NCI-H2081 treated with DMSO at 0.1 percent for 48 hours (cell line): ENCODE data around the gene HIVEP3.
A peak's percentile ranks its signal among the peaks of the same experiment; 100 is the strongest.

Experiments used
- DNase-seq: peaks from one replicate; lab custom pipeline; 2025; lab: John Stamatoyannopoulos, UW

The HIVEP3 gene

GRCh38 chr1:41813226-41813625 is 105.5 kb downstream of the HIVEP3 start:
- no peak for DNase-seq

- no peak for DNase-seq
These were observed 106.3 kb downstream of the HIVEP3 start for GRCh38 chr1:41812453-41812852.

- peak; percentile 68 for DNase-seq
These were observed 106.7 kb downstream of the HIVEP3 start for GRCh38 chr1:41812051-41812450.

DNA sequence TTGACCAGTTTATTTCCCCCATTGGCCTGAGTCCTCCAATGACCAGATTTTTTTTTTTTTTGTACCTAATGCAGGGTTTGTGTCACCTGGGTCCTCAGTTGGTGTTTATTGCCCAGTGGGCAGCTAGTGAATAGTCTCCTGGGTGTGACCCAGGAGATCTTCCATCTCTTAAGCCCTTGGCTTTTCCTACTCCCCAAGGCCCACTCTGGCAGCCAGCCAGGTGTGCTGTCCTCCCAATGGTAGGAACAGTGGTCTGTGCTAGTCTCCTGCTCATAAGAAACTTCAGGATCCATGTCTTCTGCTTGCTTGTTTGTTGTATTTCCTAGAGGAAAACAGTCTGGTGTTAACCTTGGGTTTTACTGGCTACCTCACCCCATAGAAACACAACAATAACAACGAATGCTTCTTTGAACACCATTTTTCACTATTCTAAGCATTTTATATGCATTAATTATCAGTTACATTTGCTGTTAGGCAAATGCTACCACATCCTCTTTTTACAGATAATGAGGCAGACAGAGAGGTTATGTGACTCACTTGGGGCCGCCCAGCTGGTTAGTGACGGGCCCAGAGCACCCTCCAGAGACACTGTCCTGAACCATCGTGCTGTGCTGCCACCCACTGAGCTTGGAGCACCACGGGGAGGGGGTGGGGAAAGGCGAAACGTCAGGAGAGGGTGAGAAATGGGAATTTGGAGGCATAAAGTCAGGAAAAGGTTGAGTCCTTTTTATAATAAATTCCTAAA is 107.5 kb downstream of the HIVEP3 start:
- no peak for DNase-seq

DNA sequence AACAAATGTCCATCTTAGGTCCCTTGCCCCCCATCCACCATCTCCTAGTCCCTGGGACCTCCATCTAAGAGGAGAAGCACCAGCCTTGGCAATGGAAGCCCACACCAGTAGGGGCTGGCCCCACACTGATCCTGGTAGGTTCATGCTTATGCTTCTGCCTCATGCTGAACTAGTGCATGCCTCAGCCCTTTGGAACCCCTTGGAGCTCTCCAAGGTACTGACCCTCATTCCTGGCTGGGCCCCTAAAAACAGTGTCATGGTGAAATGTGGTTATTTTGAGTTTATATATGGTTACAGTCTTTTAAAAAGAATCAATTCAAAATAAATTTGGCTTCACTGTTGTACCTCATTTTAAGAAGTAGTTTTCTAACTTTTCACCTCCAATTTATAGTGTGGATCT is 108.3 kb downstream of the HIVEP3 start:
- DNase-seq = no peak

GRCh38 chr1:41809692-41810091 is 109.0 kb downstream of the HIVEP3 start:
- DNase-seq = no peak

GRCh38 chr1:41807390-41807789 is 111.3 kb downstream of the HIVEP3 start:
- DNase-seq = no peak

DNA sequence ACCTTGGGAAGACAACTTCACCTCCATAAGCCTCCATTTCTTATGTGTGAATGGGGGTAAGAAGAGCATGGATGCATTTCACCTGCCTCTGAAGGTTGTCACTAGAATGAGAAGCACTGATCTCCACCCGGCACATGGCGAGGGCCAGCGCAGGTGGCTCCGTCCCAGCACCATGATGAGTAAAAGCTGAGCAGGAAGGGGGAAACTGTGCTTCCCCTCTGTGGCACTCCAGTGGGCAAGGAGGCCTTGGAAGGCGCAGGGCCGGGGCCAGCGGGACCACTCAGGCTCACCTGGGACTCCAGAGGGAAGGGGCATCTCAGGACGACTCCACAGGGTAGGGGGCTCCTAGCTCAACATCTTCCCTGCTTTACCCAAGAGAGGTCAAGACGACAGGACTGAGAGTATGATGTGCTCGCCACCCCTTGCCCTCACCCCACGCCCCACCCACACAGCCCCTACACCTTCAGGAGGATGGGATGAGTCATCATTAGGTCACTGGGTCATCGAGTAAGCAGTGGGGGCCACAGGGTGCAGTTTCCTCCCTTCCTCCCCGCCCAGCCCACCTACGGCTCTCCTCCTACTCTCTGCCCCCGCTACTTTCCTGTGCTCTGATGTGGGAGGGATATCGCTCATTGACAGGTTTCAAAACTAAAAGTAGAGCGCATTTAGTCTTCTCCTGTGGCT is 112.1 kb downstream of the HIVEP3 start:
- no peak for DNase-seq

DNA sequence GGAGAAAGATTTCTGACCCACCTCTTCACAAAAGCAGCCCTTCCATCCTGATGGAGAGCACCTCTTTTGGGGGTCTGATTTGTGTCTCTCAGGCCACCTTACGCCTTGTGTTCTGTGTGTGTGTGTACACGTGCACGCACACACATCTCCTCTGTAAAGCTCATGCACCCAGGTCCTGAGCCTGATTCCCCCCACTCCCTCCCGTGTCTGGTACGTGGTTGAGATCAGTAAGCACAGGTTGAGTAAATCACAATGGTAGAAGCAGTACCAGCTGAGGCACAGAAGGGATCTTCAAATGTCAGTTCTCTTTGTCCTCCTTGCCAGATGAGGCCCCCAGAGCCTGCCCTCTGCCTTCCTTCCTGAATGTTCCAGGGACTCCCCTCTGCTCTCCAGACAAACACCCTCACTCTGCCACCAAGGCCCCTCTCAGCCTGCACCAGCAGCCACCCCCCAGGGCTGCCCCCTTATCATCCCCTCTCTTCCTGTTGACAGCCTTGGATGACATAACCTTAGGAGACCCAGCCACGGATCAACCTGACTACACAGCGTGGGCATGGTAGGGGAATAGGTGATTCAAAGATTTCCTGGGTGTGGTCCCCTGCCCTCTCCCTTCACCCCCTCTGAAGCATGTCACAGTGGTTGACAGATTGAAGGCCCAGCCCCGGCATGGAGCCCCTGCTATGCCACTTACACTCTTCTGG is 112.8 kb downstream of the HIVEP3 start:
- no peak for DNase-seq

- DNase-seq = no peak
These were observed 114.5 kb downstream of the HIVEP3 start for GRCh38 chr1:41804176-41804575.

- DNase-seq = no peak
These were observed 115.1 kb downstream of the HIVEP3 start for GRCh38 chr1:41803656-41804055.

GRCh38 chr1:41802532-41803501 is 115.9 kb downstream of the HIVEP3 start:
- DNase-seq = no peak

GRCh38 chr1:41800311-41800829 is 118.4 kb downstream of the HIVEP3 start:
- DNase-seq = no peak

GRCh38 chr1:41799723-41800122 is 119.0 kb downstream of the HIVEP3 start:
- no peak for DNase-seq

DNA sequence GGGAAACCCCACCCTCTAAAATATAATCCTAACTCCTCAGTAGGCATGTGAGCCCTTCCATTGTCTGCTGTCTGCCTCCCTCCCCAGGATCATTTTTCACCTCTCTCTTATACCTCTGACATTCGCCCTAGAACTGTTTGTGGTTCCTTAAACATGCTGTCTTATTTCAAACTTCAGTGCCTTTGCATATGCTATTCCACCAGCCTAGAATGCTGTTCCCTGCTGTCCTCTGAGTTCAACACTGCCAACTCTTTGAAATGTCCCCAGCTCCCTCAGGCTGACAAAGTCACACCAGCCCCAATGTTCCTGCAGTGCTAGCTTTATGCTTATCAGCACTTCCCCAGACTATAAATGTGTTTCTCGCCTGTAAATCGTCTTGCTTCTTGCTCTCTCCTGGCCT is 119.5 kb downstream of the HIVEP3 start:
- no peak for DNase-seq

DNA sequence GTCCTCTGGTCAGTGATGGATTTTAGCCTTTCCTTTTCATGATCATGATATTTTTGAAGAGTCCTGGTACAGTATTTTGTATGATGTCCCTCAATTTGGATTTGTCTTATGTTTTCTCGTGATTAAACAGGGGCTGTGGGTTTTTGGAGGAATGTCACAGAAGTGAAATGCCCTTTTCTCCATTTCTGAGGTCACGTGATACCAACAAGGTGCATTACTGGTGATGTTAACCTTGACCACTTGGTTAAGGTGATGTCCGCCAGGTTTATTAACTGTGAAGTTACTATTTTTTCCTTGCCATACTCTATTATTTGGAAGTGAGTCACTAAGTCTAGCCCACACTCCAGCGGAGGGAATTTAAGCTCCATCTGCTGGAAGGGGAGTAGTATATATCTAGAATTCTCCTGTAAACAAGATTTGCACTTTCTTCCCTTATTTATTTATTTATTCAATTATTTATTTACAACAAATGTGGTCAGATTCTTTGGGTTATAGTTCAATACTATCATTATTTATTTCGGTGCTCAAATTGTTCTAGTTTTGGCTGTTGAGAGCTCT is 123.4 kb downstream of the HIVEP3 start:
- no peak for DNase-seq

DNA sequence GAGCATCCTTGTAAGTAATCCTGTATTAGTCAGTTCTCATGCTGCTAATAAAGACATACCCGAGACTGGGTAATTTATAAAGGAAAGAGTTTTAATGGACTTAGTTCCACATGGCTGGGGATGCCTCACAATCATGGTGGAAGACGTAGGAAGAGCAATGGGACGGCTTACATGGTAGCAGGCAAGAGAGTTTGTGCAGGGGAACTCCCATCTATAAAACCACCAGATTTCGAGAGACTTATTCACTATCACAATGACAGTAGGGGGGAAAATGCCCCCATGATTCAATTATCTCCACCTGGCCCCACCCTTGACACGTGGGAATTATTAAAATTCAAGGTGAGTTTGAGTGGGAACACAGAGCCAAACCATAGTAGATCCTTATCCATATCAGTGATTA is 124.7 kb downstream of the HIVEP3 start:
- no peak for DNase-seq

- no peak for DNase-seq
These were observed 126.3 kb downstream of the HIVEP3 start for GRCh38 chr1:41792485-41792770.

- no peak for DNase-seq
These were observed 126.8 kb downstream of the HIVEP3 start for GRCh38 chr1:41791667-41792484.

DNA sequence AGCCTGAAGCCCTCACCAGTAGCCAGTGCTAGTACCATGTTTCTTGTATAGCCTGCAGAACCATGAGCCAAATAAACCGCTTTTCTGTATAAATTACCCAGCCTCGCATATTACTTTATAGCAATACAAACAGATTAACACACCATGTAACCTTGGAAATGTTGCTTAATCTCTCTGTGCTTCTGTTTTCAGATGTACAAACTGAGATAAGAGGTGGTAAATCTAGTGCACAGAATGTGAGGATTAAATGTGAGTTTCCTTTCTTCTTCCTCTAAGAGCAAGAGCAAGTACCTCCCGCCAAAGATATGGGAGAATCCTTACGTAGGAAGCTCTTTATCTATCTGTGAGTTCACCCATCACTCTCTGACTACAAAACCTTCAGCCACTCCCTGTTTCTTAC is 128.4 kb downstream of the HIVEP3 start:
- no peak for DNase-seq
